ENCODE data around the gene KLHDC3.

Gene KLHDC3

DNA sequence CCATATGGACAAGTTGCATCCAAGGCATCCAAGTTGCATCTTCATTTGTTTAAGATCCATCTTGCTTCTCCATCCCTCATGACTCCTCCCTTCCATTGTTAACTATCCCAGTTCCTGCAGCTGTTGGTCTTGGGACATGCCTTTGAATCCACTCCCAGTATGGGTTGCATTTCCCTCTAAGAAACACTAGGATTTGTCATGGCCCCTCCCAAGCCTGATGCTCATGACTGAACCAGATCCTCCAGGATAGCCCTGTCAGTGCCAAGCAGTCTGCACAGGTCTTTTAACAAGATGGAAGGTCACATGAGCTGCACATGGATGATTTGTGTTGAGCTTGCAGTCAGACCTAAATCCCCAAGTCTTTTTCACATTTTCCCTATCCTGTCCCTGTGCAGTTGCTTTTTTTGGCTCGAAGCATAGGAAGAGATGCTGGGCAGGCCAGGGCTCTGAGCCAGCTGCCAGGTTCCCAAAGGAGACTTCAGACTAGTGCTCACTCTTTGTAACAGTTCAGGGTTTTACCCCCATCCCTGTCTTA lies 25.5 kb upstream of the KLHDC3 start:
- ATAC-seq (ENCODE audit: insufficient read depth, low read depth) (no peak), DNase-seq (no peak)
- Histone ChIP-seq H3K9ac (ENCODE audit: low read depth, low read length) (no peak overlapping the region), H4K20me1 (ENCODE audit: insufficient read depth, low read length) (peaks cover 12% of the 10 kb centered on the region; the same call in 1 of the 2 replicates), H3K36me3 (ENCODE audit: insufficient read depth, low read length) (peaks cover 43% of the 10 kb centered on the region), H3K27ac (ENCODE audit: low read length) (no peak overlapping the region), H3K4me3 (ENCODE audit: low read depth in 1 of 2, low read length in 2 of 2) (no peak overlapping the region), H2AFZ (ENCODE audit: low read depth, low read length) (no peak overlapping the region), H3K79me2 (ENCODE audit: insufficient read depth, low read length) (peaks cover 76% of the 10 kb centered on the region), H3K9me3 (ENCODE audit: insufficient read depth, low read length, severe bottlenecking) (no peaks in the 10 kb centered on the region), H3K4me1 (ENCODE audit: insufficient read depth, low read length) (peaks cover 40% of the 10 kb centered on the region), H3K4me2 (ENCODE audit: insufficient read depth, low read length) (no peak overlapping the region), H3K27me3 (ENCODE audit: insufficient read depth, low read length, poor library complexity) (no peaks in the 10 kb centered on the region)
- TF ChIP-seq, protein P1, sequence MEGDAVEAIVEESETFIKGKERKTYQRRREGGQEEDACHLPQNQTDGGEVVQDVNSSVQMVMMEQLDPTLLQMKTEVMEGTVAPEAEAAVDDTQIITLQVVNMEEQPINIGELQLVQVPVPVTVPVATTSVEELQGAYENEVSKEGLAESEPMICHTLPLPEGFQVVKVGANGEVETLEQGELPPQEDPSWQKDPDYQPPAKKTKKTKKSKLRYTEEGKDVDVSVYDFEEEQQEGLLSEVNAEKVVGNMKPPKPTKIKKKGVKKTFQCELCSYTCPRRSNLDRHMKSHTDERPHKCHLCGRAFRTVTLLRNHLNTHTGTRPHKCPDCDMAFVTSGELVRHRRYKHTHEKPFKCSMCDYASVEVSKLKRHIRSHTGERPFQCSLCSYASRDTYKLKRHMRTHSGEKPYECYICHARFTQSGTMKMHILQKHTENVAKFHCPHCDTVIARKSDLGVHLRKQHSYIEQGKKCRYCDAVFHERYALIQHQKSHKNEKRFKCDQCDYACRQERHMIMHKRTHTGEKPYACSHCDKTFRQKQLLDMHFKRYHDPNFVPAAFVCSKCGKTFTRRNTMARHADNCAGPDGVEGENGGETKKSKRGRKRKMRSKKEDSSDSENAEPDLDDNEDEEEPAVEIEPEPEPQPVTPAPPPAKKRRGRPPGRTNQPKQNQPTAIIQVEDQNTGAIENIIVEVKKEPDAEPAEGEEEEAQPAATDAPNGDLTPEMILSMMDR (IDR thresholded peaks at IDR 0.05; ENCODE audit: borderline replicate concordance, extremely low read depth, low read length, poor library complexity, severe bottlenecking) = no peak
- TF ChIP-seq EZH2 (IDR thresholded peaks at IDR 0.05; ENCODE audit: borderline replicate concordance, low read depth, low read length, severe bottlenecking) = no peak

DNA sequence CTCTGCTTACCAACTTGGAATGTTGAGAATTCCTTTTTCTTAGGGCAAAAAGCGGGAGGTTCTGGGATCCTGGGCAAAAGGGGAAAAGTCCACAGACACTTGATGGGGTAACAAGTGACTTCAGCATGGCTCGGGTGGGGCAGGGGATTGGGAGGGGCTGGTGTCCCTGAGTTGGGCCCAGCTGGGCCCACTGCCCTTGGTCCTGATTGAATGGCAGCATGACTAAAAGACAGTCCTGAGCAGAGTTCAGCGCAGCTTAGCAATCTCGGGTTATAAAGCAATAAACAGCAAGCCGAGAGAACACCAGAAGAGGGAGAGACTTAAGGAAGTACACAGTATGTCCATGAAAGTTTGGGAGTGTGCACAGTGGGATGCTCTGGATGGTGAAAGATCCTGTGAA lies 24.1 kb upstream of the KLHDC3 start:
- Histone ChIP-seq H3K4me2 (ENCODE audit: insufficient read depth, low read length) (no peak overlapping the region), H4K20me1 (ENCODE audit: insufficient read depth, low read length) (peaks cover 12% of the 10 kb centered on the region; the same call in 1 of the 2 replicates), H3K4me3 (ENCODE audit: low read depth in 1 of 2, low read length in 2 of 2) (no peak overlapping the region), H3K79me2 (ENCODE audit: insufficient read depth, low read length) (peaks cover 73% of the 10 kb centered on the region), H3K27ac (ENCODE audit: low read length) (no peak overlapping the region), H3K4me1 (ENCODE audit: insufficient read depth, low read length) (peaks cover 35% of the 10 kb centered on the region), H3K9ac (ENCODE audit: low read depth, low read length) (no peak overlapping the region), H3K36me3 (ENCODE audit: insufficient read depth, low read length) (peaks cover 43% of the 10 kb centered on the region), H3K9me3 (ENCODE audit: insufficient read depth, low read length, severe bottlenecking) (no peaks in the 10 kb centered on the region), H3K27me3 (ENCODE audit: insufficient read depth, low read length, poor library complexity) (no peaks in the 10 kb centered on the region), H2AFZ (ENCODE audit: low read depth, low read length) (no peak overlapping the region)
- no peak for DNase-seq
- ATAC-seq (ENCODE audit: insufficient read depth, low read depth) = no peak
- TF ChIP-seq EZH2 (IDR thresholded peaks at IDR 0.05; ENCODE audit: borderline replicate concordance, low read depth, low read length, severe bottlenecking) = no peak
- TF ChIP-seq, protein P1 (IDR thresholded peaks at IDR 0.05; ENCODE audit: borderline replicate concordance, extremely low read depth, low read length, poor library complexity, severe bottlenecking) = no peak

DNA sequence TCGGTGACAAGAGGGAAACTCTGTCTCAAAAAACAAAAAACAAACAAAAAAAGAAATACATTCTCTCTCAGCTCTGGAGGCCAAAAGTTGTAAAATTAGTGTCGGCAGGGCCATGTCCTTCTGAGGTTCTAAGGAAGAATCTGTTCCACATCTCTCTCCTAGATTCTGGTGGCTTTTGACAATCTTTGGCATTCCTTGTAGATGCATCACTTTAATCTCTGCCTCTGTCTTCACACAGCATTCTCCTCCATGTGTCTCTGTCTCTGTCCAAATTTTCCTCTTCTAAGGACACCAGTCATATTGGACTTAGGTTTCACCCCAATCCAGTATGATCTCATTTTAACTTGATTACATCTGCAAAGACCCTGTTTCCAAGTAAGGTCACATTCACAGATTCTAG lies 20.6 kb upstream of the KLHDC3 start:
- TF ChIP-seq, protein P1 (IDR thresholded peaks at IDR 0.05; ENCODE audit: borderline replicate concordance, extremely low read depth, low read length, poor library complexity, severe bottlenecking) = no peak
- TF ChIP-seq EZH2 (IDR thresholded peaks at IDR 0.05; ENCODE audit: borderline replicate concordance, low read depth, low read length, severe bottlenecking) = no peak

More for the DNA sequence above, 20.6 kb upstream of the KLHDC3 start:
- Histone ChIP-seq H3K4me3 (ENCODE audit: low read depth in 1 of 2, low read length in 2 of 2) (no peak overlapping the region), H3K9me3 (ENCODE audit: insufficient read depth, low read length, severe bottlenecking) (no peaks in the 10 kb centered on the region), H2AFZ (ENCODE audit: low read depth, low read length) (no peak overlapping the region), H3K9ac (ENCODE audit: low read depth, low read length) (no peak overlapping the region), H3K27ac (ENCODE audit: low read length) (no peak overlapping the region), H3K4me1 (ENCODE audit: insufficient read depth, low read length) (peaks cover 2% of the 10 kb centered on the region), H3K36me3 (ENCODE audit: insufficient read depth, low read length) (peaks cover 36% of the 10 kb centered on the region), H4K20me1 (ENCODE audit: insufficient read depth, low read length) (no peaks in the 10 kb centered on the region; the same call in 1 of the 2 replicates), H3K4me2 (ENCODE audit: insufficient read depth, low read length) (no peak overlapping the region), H3K27me3 (ENCODE audit: insufficient read depth, low read length, poor library complexity) (no peaks in the 10 kb centered on the region), H3K79me2 (ENCODE audit: insufficient read depth, low read length) (peaks cover 44% of the 10 kb centered on the region)
- ATAC-seq (ENCODE audit: insufficient read depth, low read depth) = no peak
- DNase-seq = no peak

Measured in DND-41 (cell line).